Measurements from ENCODE around the gene MAGI1.

- TF ChIP-seq POLR2A (IDR thresholded peaks at IDR 0.05): no peak
- TF ChIP-seq CTCF (IDR thresholded peaks at IDR 0.05): no peak
These were observed 15.5 kb downstream of the MAGI1 start for GRCh38 chr3:66023229-66023628.
